GM12891 (cell line): ENCODE measurements around the gene NKX3-2.
A peak's percentile ranks its signal among the peaks of the same experiment; 100 is the strongest.

ENCODE experiments used
- DNase-seq: peaks from one replicate; pipeline ENCODE4 v3.0.0; 2011; ENCODE audit warnings: low spot score; ENCODE audit not compliant: insufficient read length
- FAIRE-seq: peaks from 2 replicates; lab custom pipeline; 2011; peaks lifted over from hg19 to GRCh38; lab: Jason Lieb, UNC
- PAX5 ChIP-seq: IDR thresholded peaks from 2 replicates; pipeline ENCODE4 v1.6.1; 2011; ENCODE audit warnings: low read length, moderate library complexity, mild to moderate bottlenecking; ENCODE audit not compliant: insufficient read depth, severe bottlenecking
- POLR2A ChIP-seq: IDR thresholded peaks from 2 replicates; pipeline ENCODE4 v1.6.1; 2011; ENCODE audit warnings: low read depth, low read length, control low read depth
- POLR2AphosphoS5 ChIP-seq: IDR thresholded peaks from 2 replicates; pipeline ENCODE4 v1.6.1; 2011; ENCODE audit warnings: low read depth, low read length, control low read depth
- POU2F2 ChIP-seq: IDR thresholded peaks from 2 replicates; pipeline ENCODE4 v1.6.1; 2011; ENCODE audit warnings: low read depth, mild to moderate bottlenecking, control low read depth, low read length, moderate library complexity
- SPI1 ChIP-seq: IDR thresholded peaks from 2 replicates; pipeline ENCODE4 v1.6.1; 2011; ENCODE audit warnings: low read depth, low read length, control low read depth
- TAF1 ChIP-seq: IDR thresholded peaks from 2 replicates; pipeline ENCODE4 v1.6.1; 2011; ENCODE audit warnings: low read depth, low read length, control low read depth

Gene NKX3-2

GRCh38 chr4:13524504-13525243 is 19.6 kb downstream of the NKX3-2 start:
- no peak for FAIRE-seq
- DNase-seq = no peak
- TF ChIP-seq TAF1 (no peak), SPI1 (no peak)

- FAIRE-seq (no peak), DNase-seq (peak; percentile 3)
- TF ChIP-seq POLR2AphosphoS5 (no peak), PAX5 (no peak), TAF1 (no peak)
Observed at GRCh38 chr4:13523591-13524503, 20.5 kb downstream of the NKX3-2 start.

- TF ChIP-seq POLR2AphosphoS5 = no peak
- no peak for TF ChIP-seq TAF1
- no peak for TF ChIP-seq POLR2A
- no peak for TF ChIP-seq PAX5
- no peak for TF ChIP-seq POU2F2
- no peak for TF ChIP-seq SPI1
- DNase-seq (peak; percentile 3), FAIRE-seq (no peak)
Observed at GRCh38 chr4:13523105-13523477, 21.2 kb downstream of the NKX3-2 start.

- DNase-seq (peak; percentile 21), FAIRE-seq (no peak)
- TF ChIP-seq POLR2AphosphoS5 (no peak), SPI1 (no peak), POU2F2 (no peak), PAX5 (no peak), TAF1 (no peak), POLR2A (no peak)
Observed at GRCh38 chr4:13522282-13523104, 21.8 kb downstream of the NKX3-2 start.

- FAIRE-seq (no peak), DNase-seq (no peak)
- TF ChIP-seq PAX5 (no peak), TAF1 (no peak), POLR2AphosphoS5 (no peak), POU2F2 (no peak), POLR2A (no peak), SPI1 (no peak)
Observed at GRCh38 chr4:13521047-13521446, 23.3 kb downstream of the NKX3-2 start.

- no peak for TF ChIP-seq PAX5
- no peak for TF ChIP-seq POLR2AphosphoS5
- no peak for TF ChIP-seq POLR2A
- TF ChIP-seq TAF1 = no peak
- FAIRE-seq (no peak), DNase-seq (no peak)
Observed at GRCh38 chr4:13516315-13516860, 27.9 kb downstream of the NKX3-2 start.

- DNase-seq (no peak), FAIRE-seq (no peak)
- TF ChIP-seq POLR2AphosphoS5 = no peak
- TF ChIP-seq SPI1 = no peak
- no peak for TF ChIP-seq TAF1
- no peak for TF ChIP-seq PAX5
- TF ChIP-seq POU2F2 = no peak
- TF ChIP-seq POLR2A = no peak
Observed at GRCh38 chr4:13515268-13515667, 29.0 kb downstream of the NKX3-2 start.

GRCh38 chr4:13514722-13515121 is 29.6 kb downstream of the NKX3-2 start:
- FAIRE-seq (no peak), DNase-seq (no peak)
- TF ChIP-seq SPI1 = no peak
- no peak for TF ChIP-seq POU2F2
- TF ChIP-seq POLR2AphosphoS5 = no peak
- no peak for TF ChIP-seq TAF1

GRCh38 chr4:13511101-13511500 is 33.2 kb downstream of the NKX3-2 start:
- no peak for FAIRE-seq
- DNase-seq = no peak
- no peak for TF ChIP-seq TAF1
- TF ChIP-seq PAX5 = no peak
- TF ChIP-seq POU2F2 = no peak
- TF ChIP-seq POLR2AphosphoS5 = no peak
- no peak for TF ChIP-seq POLR2A
- TF ChIP-seq SPI1 = no peak
